Peyer's patch (tissue), 4 donors: Measurements from ENCODE around the gene NOD1. TPM values are rescaled to one million over a fixed set of nuclear protein-coding genes. Genes with fewer than 3 reads are reported as not detected.
A peak's percentile ranks its signal among the peaks of the same experiment; 100 is the strongest.

Experiments used
- DNase-seq, 3 donors: peaks; one replicate each; pipeline ENCODE4 v3.0.0-alpha.2; 2017 to 2019
- H3K27ac ChIP-seq, 4 donors: fragments of 200-600 bp; sonication (generic); one replicate each; pipeline ENCODE4 v1.5.1; 2016 to 2019
- H3K27me3 ChIP-seq, 2 donors: fragments of 200-600 bp; sonication (generic); one replicate each; pipeline ENCODE4 v1.5.1; 2019
- H3K36me3 ChIP-seq, 3 donors: fragments of 200-600 bp; sonication (generic); one replicate each; pipeline ENCODE4 v1.5.1; 2016 to 2019
- H3K4me1 ChIP-seq, 4 donors: fragments of 200-600 bp; sonication (generic); one replicate each; pipeline ENCODE4 v1.5.1; 2016 to 2019
- H3K4me3 ChIP-seq, 4 donors: fragments of 200-600 bp; sonication (generic); 1 replicate in 3 of 4; 2 replicates in 1 of 4; pipeline ENCODE4 v1.5.1; 2016 to 2019; ENCODE audit warnings: mild to moderate bottlenecking in 1 of 4
- H3K9me3 ChIP-seq, 4 donors: fragments of 200-600 bp; sonication (generic); one replicate each; pipeline ENCODE4 v1.5.1; 2016 to 2019; ENCODE audit warnings: mild to moderate bottlenecking in 1 of 4
- CTCF ChIP-seq, 6 experiments: fragments of 450-650 bp in 4 of 6; fragments of 200-600 bp in 2 of 6; sonication (generic) in 1 of 6; IDR thresholded peaks; one replicate each; pipeline ENCODE4 v1.5.1; 2017 to 2019; ENCODE audit warnings: antibody characterized with exemption in 6 of 6, mild to moderate bottlenecking in 3 of 6, moderate library complexity in 1 of 6
- POLR2A ChIP-seq, 2 donors: fragments of 450-650 bp; IDR thresholded peaks; one replicate each; pipeline ENCODE4 v1.5.1; 2017; ENCODE audit warnings: antibody characterized with exemption in 2 of 2, mild to moderate bottlenecking in 2 of 2, moderate library complexity in 2 of 2
- total RNA-seq, 4 donors: library from RNA; depleted of rRNA; stranded (reverse); fragments of >200 nt; gene quantifications; one replicate each; pipeline ENCODE4 v1.1.0, GENCODE V29; 2016

The NOD1 gene
- total RNA-seq, 4 donors from 2014 or later: 4.0 to 29.7 (median 21.0) TPM

DNA sequence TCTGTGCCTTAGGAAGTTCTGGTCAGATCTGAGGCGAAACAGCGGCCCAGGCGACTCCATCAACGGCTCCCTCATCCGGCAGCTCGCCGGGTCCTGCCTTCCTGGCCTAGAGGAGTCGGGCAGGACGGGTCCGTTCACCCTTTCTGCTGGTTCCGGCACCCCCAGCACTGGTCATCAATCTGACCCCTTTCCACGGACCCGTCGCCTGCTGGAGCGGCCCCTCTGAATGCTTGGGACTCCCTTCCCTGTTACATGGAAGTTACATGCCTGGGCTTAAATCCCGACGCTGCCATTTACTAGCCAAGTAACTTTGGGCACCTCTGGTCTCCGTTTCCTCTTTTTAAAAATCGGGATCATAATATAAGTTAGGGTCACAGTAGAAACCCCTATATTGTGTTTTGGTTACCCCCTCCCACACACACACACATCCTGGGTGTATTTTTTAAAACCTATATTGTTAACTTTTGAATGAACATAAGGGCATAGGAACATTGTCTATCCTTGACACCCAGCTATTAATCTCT, 26.7 kb upstream of the NOD1 start:
- H3K27ac ChIP-seq: peak overlapping the region; percentile 73 to 86 (median 78)
- H3K4me1 ChIP-seq: peaks cover 0 to 13% (median 3%) of the 10 kb centered on the region in 4 donors
- TF ChIP-seq CTCF (IDR thresholded peaks at IDR 0.05): no peak
- no peak for TF ChIP-seq POLR2A (IDR thresholded peaks at IDR 0.05)
- H3K9me3 ChIP-seq: no peaks in the 10 kb centered on the region
- DNase-seq: no peak
- H3K36me3 ChIP-seq: no peaks in the 10 kb centered on the region
- no peaks in the 10 kb centered on the region for H3K27me3 ChIP-seq
- H3K4me3 ChIP-seq: peak overlapping the region; percentile 82 to 92 (median 90)

DNA sequence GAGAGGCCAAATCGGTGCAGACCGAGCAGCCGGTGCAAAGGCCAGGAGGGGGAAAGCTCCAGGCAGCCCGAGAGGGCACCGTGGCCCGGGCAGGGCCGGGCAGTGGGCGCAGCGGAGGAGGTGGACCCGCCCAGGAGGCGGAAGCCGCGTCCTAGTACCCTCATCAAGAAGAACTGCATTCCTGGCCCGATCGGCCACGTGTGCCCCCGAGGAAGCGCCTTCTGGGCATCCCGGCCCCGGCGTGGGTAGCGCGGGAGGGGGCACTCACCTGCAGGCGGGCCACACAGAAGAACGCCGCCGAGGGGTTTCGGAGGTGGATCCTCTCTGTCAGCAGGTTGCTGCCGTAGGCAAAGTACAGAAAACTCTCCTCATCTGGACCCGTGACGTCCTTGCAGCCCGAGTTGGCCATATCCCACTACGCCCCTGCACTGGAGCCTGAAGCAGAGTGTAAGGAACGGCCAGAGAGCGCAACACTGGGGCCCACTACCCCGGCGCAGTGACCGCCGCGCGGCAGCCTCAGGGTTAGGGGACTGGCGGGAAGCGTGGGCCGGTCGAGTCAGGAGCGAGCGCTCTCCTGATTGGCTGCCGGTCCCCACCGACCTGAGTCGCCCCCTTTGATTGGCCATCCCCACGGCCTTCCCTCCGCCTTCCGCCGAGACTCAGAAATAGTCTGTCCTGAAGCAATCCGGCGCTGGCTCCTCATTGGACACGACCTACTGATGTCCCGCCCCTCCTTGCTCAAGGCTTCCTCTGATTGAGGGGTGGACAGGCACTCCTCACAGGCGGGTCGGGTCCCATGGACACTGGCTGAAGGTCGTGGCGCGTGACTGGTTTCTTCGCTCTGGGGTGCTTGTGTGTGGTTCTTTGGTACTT, 26.0 kb upstream of the NOD1 start, which contains the start of gene GGCT:
TSS of gene GGCT (minus strand) at position 529 of the 873 bp plus-strand sequence. CDS start at position 409, 120 bp downstream.
- Histone ChIP-seq H3K4me3 (peak within 1 kb of the TSS; percentile 82 to 92 (median 90)), H3K9me3 (no peaks in the 10 kb centered on the region), H3K27me3 (no peaks in the 10 kb centered on the region), H3K27ac (peak within 1 kb of the TSS; percentile 73 to 86 (median 78)), H3K4me1 (peaks cover 0 to 13% (median 3%) of the 10 kb centered on the region in 4 donors), H3K36me3 (no peaks in the 10 kb centered on the region)
- peak; percentile 98 to 100 (median 99) for DNase-seq
- TF ChIP-seq CTCF (IDR thresholded peaks at IDR 0.05): no peak
- peak; percentile 62 to 68 for TF ChIP-seq POLR2A (IDR thresholded peaks at IDR 0.05)

DNA sequence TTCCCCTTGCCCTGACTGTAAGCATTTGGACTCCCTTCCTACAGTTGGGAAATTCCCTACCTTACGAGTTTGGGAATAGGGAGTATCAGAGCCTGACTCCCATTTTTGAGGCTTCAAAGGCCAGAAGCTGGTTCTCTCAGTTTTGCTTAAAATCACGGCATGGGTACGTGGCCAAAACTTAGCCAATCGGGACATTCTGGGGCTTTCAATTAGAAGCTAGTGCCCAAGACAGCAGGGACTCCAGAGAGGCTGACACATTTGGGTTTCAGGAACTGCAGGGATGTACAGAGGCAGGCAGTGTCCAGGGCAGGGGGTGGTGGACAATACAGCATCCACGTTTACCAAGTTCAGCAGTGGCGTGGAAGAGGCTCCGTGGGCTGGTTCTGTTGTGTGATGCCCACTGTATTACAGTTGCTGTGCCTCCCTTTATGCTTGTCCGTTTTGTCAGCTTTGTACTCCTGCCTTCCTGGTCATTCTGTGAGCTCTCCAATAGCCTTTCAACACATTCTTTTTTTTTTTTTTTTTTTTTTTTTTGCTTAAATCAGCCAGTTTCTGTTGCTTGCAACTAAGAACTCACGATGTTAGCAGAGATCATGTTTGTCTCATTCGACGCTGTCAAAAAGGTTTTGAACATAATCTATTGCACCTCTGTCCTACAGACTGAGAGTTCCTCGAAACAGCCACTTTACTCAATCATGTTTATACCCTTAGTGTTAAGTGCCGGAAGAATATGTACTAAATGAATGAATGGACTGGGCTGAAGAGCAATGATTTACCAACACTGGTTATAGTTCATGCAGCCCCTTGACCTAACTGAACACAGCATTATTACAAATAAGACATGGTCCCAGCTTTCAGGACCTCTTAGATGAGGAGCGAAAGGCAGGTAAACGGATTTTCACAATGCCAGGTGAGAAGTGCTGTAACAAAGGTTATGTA, 25.0 kb upstream of the NOD1 start:
- Histone ChIP-seq H3K36me3 (no peaks in the 10 kb centered on the region), H3K4me1 (peaks cover 0 to 13% (median 3%) of the 10 kb centered on the region in 4 donors), H3K27me3 (no peaks in the 10 kb centered on the region), H3K27ac (peak overlapping the region in 1 of 4 donors; percentile 82), H3K4me3 (peak overlapping the region; percentile 82 to 92 (median 90)), H3K9me3 (no peaks in the 10 kb centered on the region)
- TF ChIP-seq CTCF (IDR thresholded peaks at IDR 0.05) (no peak), POLR2A (IDR thresholded peaks at IDR 0.05) (no peak)
- DNase-seq: no peak

DNA sequence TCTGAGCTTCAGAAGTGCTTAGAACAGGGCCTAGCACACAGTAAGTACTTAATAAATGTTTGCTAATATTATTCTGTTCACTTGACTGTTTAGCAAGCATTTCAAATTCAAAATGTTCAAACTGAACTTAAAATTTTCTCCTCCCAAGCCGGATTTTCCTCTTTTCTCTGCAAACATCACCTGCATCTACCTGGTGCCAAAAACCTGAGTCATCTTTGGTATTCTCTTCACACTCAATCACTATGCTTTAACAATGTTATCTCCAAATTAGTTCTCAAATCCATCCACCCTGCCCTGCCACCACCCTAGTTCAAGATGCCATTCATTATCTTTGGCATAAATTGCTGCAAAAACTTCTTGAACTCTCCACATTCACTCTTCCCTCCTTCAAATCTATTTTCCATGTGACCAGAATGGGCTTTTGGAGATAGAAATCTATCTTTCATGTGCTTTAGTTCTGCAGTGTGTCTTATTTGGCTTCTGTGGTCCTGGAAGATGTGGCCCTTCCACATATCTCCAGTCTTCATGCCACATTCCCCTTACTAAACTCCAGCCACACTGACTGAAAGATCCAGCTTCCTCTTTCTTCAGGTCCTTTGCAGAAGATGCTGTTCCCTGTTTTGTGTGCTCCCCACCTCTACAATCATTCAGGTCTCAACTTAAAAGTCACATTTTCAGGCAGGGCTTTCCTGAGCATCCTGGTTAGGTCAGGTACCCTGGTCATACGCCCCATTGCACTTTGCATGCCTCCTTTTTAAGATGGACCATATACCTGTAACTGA, 24.1 kb upstream of the NOD1 start:
- Histone ChIP-seq H3K4me3 (no peak overlapping the region), H3K36me3 (no peaks in the 10 kb centered on the region), H3K27me3 (no peaks in the 10 kb centered on the region), H3K9me3 (no peaks in the 10 kb centered on the region), H3K4me1 (peaks cover 0 to 13% (median 3%) of the 10 kb centered on the region in 4 donors), H3K27ac (no peak overlapping the region)
- TF ChIP-seq POLR2A (IDR thresholded peaks at IDR 0.05): no peak
- TF ChIP-seq CTCF (IDR thresholded peaks at IDR 0.05): no peak
- no peak for DNase-seq
